Measurements from ENCODE around the gene TP63.

The TP63 gene

GRCh38 chr3:189944285-189945145, 313.3 kb downstream of the TP63 start:
- in situ Hi-C loops (cut with MboI; ENCODE audit: low pct_unique_long_range_greater_than_20kb, low sequenced_read_pairs, unreplicated experiment), result no loop called here
- no peak for TF ChIP-seq CTCF (IDR thresholded peaks at IDR 0.05; ENCODE audit: extremely low read depth, insufficient read depth, missing control alignments)
- DNase-seq (ENCODE audit: low spot score), result no peak

GRCh38 chr3:189945935-189946709, 314.9 kb downstream of the TP63 start:
- in situ Hi-C loops (cut with MboI; ENCODE audit: low pct_unique_long_range_greater_than_20kb, low sequenced_read_pairs, unreplicated experiment), result no loop called here

More at GRCh38 chr3:189945935-189946709, 314.9 kb downstream of the TP63 start:
- no peak for TF ChIP-seq CTCF (IDR thresholded peaks at IDR 0.05; ENCODE audit: extremely low read depth, insufficient read depth, missing control alignments)
- no peak for DNase-seq (ENCODE audit: low spot score)
